Erythroblast (primary cell): ENCODE data around the gene ZMIZ1.

Experiments used
- DNase-seq, 2 experiments: peaks; one replicate each; lab custom pipeline; 2025; lab: John Stamatoyannopoulos, UW
- GATA1 ChIP-seq: IDR thresholded peaks from 2 replicates; pipeline ENCODE4 v1.6.1; 2011; ENCODE audit warnings: low read depth, mild to moderate bottlenecking, control low read depth, low read length, moderate library complexity
- POLR2A ChIP-seq: IDR thresholded peaks from 2 replicates; pipeline ENCODE4 v1.6.1; 2011; ENCODE audit warnings: mild to moderate bottlenecking, low read length

The ZMIZ1 gene

DNA sequence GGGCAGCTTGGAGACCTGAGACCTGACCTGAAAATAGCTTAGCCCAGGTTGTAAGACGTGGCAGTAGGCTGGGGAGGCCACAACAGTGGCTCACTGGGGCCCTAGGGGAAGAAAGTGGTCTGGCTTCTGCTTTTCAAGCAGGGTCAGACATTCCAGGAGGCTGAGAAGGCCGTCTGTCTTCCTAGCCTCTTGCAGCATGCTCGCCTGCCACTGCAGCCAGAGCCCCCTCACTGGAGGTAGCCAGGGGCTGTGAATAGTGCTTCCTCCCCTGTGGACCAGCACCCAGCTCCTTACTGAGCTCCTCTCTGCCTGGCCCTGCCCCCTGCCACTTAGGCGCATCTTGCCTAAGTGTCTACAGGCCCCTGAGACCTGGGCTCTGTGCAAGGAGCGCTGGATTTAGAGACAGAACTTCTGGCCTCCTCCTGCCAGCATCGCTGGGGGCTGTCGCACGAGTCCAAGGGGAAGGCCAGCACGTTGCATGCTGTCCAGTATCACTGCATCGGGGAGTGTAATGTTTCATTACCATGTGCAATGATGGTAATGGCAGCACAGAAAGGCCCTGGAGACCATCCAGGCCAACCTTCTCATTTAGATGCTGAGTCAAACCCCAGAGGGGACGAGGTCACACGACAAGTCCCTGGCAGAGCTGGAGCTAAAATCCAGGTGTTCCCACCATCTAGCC is 12.7 kb downstream of the ZMIZ1 start:
- DNase-seq = no peak
- no peak for TF ChIP-seq POLR2A
- no peak for TF ChIP-seq GATA1

DNA sequence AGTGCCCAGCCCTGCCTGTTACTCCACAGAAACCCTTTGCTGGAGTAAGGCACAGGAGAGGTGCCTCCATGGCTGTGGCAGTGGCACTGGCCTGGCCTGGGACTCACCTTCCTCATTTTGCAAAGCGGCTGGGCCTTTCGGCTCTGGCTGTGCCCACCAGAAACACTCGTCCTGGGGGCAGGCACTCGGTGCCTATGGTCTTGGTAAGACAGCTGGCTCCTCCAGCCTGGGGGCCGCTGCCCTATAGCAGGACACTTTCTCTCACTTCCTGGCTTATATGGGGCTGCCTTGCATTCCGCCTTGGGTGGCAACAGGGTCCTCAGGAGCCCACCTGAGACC is 13.2 kb downstream of the ZMIZ1 start:
- TF ChIP-seq POLR2A (no peak), GATA1 (no peak)
- no peak for DNase-seq

DNA sequence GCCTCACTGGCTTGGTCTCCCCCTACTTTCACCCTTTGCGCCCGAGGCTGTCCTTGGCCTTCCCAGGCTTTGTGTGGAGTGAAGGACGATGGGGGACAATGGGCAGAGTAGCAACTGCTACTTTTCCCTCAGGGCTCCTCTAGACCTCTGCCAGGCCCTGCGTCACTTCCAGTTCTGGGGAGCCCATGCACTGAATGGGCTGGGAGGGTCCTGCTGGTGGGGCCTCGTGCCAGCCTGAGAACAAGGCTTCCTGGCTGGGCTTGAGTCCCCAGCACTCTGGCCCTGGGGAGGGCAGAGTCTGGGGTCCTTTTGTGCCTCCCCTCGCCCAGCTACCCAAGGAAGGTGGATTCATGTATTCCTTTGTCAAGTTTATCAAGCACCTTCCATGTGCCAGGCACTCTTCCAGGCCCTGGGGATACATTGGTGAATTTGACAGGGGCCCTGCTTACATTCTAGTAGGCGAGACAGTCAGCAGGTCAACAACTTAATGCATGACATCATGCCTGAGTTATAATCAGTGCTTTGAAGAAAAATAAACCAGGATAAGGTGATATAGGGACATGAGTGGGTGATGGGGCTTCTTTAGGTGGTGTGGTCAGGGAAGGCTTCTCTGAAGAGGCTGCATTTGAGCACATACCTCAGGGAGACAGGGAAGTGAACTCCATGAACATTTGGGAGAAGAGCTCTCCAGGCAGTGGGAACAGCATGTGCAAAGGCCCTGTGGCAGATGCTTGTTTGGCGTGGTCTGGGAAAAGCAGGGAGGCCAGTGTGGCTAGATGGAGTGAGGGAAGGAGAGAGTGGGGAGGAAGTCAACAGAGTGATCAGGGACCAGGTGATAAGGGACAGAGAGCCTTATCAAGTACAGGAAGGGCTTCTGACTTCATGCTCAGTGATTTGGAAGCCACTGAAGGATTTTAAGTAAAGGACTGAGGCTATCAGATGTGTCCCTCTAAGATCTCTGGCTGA is 14.1 kb downstream of the ZMIZ1 start:
- TF ChIP-seq POLR2A (no peak), GATA1 (no peak)
- DNase-seq = peak in 1 of 2 experiments; percentile 39

DNA sequence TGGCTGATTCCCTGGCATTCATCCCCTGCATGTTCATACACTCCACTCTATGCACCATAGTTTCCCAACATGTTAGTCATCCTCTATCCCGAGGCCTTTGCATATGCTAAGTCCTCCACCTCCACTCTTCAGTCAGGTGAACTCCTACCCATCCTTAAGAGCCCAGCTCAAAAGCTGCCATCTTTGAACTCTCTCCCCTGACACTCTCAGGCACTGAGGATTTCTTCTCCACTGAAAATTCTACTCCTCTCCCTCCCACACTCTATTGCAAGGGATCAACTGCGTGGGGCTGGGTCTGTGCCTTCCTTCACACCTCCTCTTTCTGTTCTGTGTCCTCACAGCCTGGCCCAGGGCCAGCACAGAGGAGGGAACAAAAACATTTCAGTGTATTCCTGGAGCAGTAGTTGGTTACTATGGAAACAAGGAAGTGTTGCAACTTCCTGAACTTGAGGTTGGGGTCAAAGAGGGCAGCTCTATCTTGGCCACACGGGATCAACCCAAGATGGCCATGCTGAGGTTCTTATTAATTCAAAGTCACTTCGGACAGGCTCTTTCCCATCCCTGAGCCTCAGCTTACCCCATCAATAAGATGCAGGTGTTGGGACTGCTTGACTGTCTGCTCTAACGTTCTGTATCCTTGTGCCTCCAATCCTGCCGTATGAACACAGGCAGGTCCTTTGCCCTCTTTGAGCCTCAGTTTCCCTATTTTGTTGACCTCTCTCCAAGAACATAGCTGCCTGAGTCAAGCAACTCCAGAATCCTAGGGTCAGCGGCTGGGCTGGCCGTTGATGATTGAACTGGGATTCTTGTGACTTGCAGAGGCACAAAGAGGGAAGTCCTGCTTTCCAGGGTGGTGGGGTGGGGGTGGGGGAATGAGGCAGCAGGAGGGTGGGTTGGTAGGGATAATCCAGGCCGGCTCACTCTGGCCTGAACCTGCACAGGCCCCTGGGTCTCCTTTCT is 15.5 kb downstream of the ZMIZ1 start:
- TF ChIP-seq GATA1 (no peak), POLR2A (no peak)
- DNase-seq = peak; percentile 53 to 60

DNA sequence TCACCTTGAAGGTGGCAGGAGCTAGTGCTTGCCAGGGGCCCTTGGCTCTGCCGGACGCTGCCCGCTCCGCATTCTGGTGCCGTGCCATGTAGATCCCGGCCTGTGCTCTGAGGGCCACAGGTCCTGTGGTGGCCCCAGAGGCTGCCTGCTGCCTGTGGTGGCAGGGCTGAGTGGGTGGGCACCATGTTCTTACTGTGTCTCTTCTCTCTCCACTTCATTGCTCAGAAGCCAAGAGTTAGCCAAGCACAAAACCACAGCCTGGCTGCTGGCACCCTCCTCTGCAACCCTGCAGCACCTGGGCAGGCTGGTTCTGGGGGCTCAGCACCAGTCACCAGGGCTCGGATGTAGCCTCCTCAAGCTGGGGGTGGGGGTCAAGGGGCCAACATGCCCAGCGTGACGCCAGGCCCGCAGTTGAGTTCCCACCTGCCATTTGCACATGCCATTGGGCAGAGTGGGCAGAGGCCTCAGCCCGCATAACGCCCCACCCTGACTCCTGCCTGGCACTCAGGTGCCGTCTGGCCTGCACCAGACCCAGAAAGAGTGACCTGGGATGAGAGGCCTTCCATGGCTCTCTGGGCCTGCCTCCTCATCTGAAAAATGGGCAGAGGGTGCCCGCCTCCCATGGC is 16.3 kb downstream of the ZMIZ1 start:
- DNase-seq = no peak
- TF ChIP-seq POLR2A (no peak), GATA1 (no peak)

DNA sequence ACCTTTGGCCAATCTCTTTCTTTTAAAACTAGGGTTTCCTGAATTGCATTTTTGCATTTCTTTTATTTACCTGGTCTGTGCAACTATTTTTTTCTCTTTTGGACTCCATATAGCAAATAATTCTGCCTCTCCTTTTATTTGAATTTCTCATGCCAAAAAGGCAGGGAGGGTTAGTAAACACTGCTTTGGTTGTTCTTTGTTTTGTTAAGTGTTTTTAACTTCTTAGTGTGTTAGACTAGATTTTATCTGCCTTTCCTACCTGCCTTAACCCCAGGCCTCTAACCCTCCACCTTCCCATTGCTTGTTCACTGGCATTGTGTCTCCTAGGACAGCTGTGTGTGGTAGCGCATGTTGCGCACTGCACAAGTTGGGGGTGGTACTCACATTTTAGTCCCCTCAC is 18.1 kb downstream of the ZMIZ1 start:
- no peak for DNase-seq
- TF ChIP-seq GATA1 = no peak
- no peak for TF ChIP-seq POLR2A

DNA sequence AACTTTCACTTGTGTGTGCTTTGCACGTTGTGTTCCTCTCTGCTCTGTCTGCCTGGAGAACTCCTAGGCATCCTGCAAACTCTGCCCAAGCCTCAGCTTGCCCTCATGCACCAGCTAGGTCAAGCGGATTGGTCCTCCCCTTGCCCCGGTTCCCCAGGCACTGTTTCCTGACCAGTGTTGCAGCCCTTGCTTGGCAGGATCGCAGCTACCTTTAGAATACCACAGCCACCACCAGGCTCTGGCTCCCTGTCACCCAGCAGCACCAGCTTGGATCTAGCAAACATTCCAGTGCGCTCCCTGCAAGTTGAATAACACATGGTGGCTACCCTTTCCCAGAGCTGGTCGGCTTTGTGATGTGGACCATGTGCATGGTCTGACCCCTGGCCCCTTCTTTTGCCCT is 19.0 kb downstream of the ZMIZ1 start:
- DNase-seq = no peak
- no peak for TF ChIP-seq POLR2A
- no peak for TF ChIP-seq GATA1

DNA sequence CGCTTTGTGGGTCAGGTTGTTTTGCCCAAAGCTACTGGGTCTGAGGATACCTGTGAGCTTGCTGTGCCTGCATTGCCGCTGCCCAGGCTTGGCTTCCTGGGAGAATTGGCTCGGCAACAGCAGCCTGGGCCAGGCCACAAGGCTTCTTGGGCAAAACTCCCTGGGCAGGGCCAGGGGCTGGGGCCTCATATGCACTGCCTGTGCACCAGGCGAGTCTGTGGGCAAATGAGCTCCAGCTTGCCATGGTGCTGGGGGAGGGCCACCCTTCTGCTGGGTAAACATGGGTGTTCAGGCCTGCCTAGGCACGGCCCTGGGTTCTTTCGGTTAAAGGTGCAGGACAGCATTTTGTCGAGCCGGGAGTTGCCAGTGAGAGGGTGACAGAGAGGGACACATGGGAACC is 19.4 kb downstream of the ZMIZ1 start:
- DNase-seq = no peak
- no peak for TF ChIP-seq POLR2A
- no peak for TF ChIP-seq GATA1

DNA sequence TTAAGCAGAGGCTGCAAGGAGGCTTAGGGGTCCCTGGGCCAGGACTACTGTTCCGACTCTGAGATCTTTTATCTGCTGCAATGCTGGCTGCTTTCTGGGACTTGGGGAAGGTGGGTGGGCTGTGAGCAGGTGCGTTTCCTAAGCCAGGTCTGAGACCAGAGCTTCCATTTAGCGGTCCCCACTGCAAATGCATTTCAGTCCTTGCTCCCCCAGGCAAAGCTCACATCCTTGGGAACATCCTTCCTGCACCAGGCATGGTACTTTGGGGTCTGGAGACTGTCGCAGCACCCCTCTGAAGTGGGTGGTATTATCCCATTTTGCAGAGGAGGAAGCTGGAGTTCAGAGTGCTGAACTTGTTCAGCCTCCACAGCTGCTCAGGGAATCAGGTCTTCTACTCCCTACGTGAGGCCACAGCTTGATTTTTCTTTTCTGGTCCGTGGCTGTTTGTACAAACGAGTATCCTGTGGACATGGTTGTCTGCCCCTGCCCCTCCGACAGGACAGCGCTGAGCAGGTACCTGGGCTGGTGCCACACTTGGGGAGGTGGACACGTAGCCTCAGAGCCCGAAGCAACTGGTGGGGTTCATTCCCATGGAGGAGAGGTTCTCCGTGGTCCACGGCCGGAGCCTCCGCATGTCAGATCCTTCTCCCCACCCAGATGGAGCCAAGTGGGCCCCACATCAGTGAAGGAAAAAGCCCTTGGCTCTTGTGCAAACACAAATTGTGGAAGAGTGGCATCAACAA is 20.0 kb downstream of the ZMIZ1 start:
- TF ChIP-seq POLR2A = no peak
- DNase-seq = no peak

DNA sequence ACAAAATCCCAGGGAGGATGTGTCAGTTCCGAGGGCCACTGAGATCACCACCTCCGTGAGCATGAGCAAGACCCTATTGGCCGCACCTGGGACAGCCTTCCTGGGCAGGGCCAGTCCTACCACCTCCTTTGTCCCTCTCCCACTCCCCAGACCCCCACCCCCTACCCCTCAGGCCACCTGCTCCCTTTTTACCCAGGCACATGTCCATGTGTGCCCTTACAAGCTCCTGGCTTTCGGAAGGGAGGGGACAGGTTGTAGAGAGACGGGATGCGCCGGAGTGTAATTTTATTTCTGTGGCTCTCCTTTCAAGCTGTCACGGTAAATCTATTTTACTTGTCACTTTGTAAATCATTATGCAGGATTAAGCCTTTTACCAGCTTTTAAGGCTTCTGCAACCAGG is 20.9 kb downstream of the ZMIZ1 start:
- TF ChIP-seq GATA1 (no peak), POLR2A (no peak)
- no peak for DNase-seq

DNA sequence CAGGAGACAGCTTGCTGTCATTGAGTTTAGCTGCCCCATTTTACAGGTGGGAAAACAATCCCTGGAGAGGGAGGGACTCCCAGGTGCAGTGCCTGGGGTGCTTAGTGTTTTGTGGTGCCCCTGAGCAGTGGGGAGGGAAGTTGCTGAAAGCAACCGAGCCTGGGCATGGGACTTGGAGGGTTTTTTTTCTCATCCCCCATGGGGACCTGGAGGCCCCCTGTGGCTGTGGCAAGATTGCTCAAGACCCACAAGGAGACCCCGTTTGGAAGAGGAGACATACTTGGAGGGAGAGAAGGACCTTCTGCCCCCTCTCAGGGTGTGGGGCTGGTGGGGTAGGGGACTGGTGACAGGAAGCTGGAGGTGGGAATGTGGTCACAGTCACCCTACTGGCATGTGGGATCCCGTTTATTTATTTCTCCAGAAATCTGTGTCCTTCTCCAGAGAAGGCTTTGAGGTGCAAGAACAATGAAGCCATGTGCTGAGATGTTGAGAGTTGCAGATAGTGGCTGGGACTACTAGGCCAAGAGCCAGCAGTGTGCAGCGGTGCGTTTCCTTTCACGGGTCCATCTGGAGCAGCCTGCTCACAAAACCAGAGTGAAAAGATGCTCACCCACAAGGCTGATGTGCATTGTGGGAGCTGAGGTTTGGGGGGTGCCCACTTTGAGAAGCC is 21.5 kb downstream of the ZMIZ1 start:
- no peak for TF ChIP-seq POLR2A
- no peak for TF ChIP-seq GATA1
- peak in 1 of 2 experiments; percentile 9 for DNase-seq

DNA sequence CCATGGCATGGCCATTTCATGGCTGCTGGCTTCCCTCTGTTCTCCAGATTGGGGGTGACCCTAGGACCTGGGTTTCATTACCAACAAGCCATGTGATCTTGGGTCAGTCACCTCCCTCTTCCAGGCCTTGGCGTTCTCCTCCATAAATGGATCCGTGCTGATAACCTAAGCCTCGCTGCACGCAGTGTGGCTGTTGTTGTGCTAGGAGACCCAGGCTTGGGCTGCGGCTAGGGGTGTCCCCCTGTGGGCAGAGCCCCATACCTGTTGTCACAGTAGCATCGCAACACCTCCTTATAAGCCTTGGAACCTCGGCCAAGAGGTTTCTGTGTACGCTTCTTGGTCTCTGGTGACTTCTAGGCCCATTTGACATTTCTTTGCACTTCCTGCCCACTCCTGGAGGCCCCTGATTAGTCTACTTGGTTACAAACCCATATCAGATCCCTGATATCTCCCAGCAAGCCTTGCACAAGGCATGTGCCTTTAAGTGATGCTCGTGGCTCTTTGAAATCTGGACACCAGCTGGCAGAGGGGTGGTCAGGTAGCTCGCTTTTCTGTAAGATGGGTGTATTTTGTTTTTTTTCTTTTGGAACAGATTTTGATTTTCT is 23.6 kb downstream of the ZMIZ1 start:
- TF ChIP-seq GATA1 (no peak), POLR2A (no peak)
- DNase-seq = peak; percentile 61 to 87
